A549 (cell line): Measurements from ENCODE around the gene SH3RF3. TPM values are rescaled to one million over a fixed set of nuclear protein-coding genes. Genes with fewer than 3 reads are reported as not detected.

Experiments used
- ATAC-seq, 2 experiments: fragments of 200-7000 bp in 1 of 2; fragments of >200 bp in 1 of 2; cut with Nextera tagmentation in 1 of 2; cut with Tn5 transposase in 1 of 2; 3 replicates each; pipeline versions ENCODE4 v1.8.0 to v1.9.1; 2018 to 2020; ENCODE audit warnings: mild to moderate bottlenecking in 1 of 2, moderate library complexity in 1 of 2
- CTCF ChIA-PET: fragments of 300-600 bp; sonication (Branson Sonifier 250); formaldehyde crosslinking; extraction: SDS; loops from one replicate; lab custom pipeline; 2021; ENCODE audit warnings: antibody characterized with exemption, inconsistent platforms; lab: Yijun Ruan, JAX
- POLR2A ChIA-PET: fragments of 350-600 bp; formaldehyde crosslinking; extraction: SDS; loops from one replicate; lab custom pipeline; 2021; ENCODE audit warnings: antibody characterized with exemption, inconsistent platforms; lab: Yijun Ruan, JAX
- DNase-seq, 2 experiments: peaks; one replicate each; pipeline versions ENCODE4 v3.0.0 to v3.0.0-alpha.2; 2011 to 2016; ENCODE audit warnings: low read depth in 1 of 2, low spot score in 1 of 2
- FAIRE-seq: peaks from 2 replicates; lab custom pipeline; 2011; peaks lifted over from hg19 to GRCh38; lab: Jason Lieb, UNC
- H3K27ac ChIP-seq, 2 experiments: fragments of >200 bp; sonication (Bioruptor Twin); formaldehyde crosslinking; 3 replicates each; pipeline ENCODE4 v1.5.1; 2016 to 2017
- H3K4me1 ChIP-seq: fragments of >200 bp; sonication (Bioruptor Twin); formaldehyde crosslinking; 3 replicates; pipeline ENCODE4 v1.6.1; 2016
- H3K4me2 ChIP-seq: fragments of >200 bp; sonication (Bioruptor Twin); formaldehyde crosslinking; 3 replicates; pipeline ENCODE4 v1.6.1; 2016
- H3K4me3 ChIP-seq: fragments of >200 bp; sonication (Bioruptor Twin); formaldehyde crosslinking; 3 replicates; pipeline ENCODE4 v1.5.1; 2016
- H3K9me3 ChIP-seq: fragments of >200 bp; sonication (Bioruptor Twin); formaldehyde crosslinking; 3 replicates; pipeline ENCODE4 v1.6.1; 2016
- E2F6 ChIP-seq: IDR thresholded peaks from 2 replicates; pipeline ENCODE4 v1.6.1; 2012; ENCODE audit warnings: low read depth, borderline replicate concordance
- EHMT2 ChIP-seq: fragments of 200-600 bp; sonication (generic); IDR thresholded peaks from 2 replicates; pipeline ENCODE4 v1.6.1; 2016; ENCODE audit warnings: antibody characterized with exemption, low read depth, mild to moderate bottlenecking, moderate library complexity
- EP300 ChIP-seq, 2 experiments: fragments of >200 bp; sonication (Bioruptor Twin); formaldehyde crosslinking; IDR thresholded peaks; 2 replicates in 1 of 2; 3 replicates in 1 of 2; pipeline ENCODE4 v1.6.1; 2016 to 2017
- ESRRA ChIP-seq: fragments of 150-350 bp; IDR thresholded peaks from 2 replicates; pipeline ENCODE4 v1.6.1; 2014; ENCODE audit warnings: mild to moderate bottlenecking, low read length, borderline replicate concordance
- FOXS1 ChIP-seq: fragments of 250-450 bp; sonication (Bioruptor Pico); IDR thresholded peaks from 2 replicates; pipeline ENCODE4 v1.5.0; 2020; ENCODE audit warnings: mild to moderate bottlenecking, moderate library complexity
- HDAC2 ChIP-seq: fragments of 200-600 bp; sonication (generic); IDR thresholded peaks from 2 replicates; pipeline ENCODE4 v1.6.1; 2016
- HES2 ChIP-seq: fragments of >200 bp; sonication (Bioruptor Twin); formaldehyde crosslinking; IDR thresholded peaks from 2 replicates; pipeline ENCODE4 v1.6.1; 2016
- HOXA7 ChIP-seq: fragments of 250-450 bp; sonication (Bioruptor Pico); IDR thresholded peaks from 2 replicates; pipeline ENCODE4 v1.5.0; 2020; ENCODE audit warnings: mild to moderate bottlenecking, moderate library complexity
- JUNB ChIP-seq: fragments of >200 bp; sonication (Bioruptor Twin); formaldehyde crosslinking; IDR thresholded peaks from 2 replicates; pipeline ENCODE4 v1.6.1; 2016
- KDM5A ChIP-seq: fragments of 200-600 bp; sonication (generic); IDR thresholded peaks from 2 replicates; pipeline ENCODE4 v1.6.1; 2016; ENCODE audit warnings: antibody characterized with exemption, mild to moderate bottlenecking
- MAX ChIP-seq: IDR thresholded peaks from 2 replicates; pipeline ENCODE4 v1.6.1; 2012
- MYC ChIP-seq: IDR thresholded peaks from 2 replicates; pipeline ENCODE4 v1.6.1; 2012; ENCODE audit warnings: mild to moderate bottlenecking, inconsistent platforms, low read length, improper control_type of control experiment, borderline replicate concordance
- NPAS2 ChIP-seq: fragments of 250-450 bp; sonication (Bioruptor Pico); IDR thresholded peaks from 2 replicates; pipeline ENCODE4 v1.8.0; 2022; ENCODE audit warnings: mild to moderate bottlenecking, moderate library complexity, borderline replicate concordance
- NR3C1 ChIP-seq: fragments of >200 bp; sonication (Bioruptor Twin); formaldehyde crosslinking; IDR thresholded peaks from 3 replicates; pipeline ENCODE4 v1.6.1; 2017
- POLR2A ChIP-seq: IDR thresholded peaks from 2 replicates; pipeline ENCODE4 v1.6.1; 2012; ENCODE audit warnings: mild to moderate bottlenecking, low read length
- RAD21 ChIP-seq, 2 experiments: fragments of >200 bp in 1 of 2; sonication (Bioruptor Twin) in 1 of 2; formaldehyde crosslinking in 1 of 2; IDR thresholded peaks in 1 of 2; conservative IDR thresholded peaks in 1 of 2; 2 replicates in 1 of 2; 3 replicates in 1 of 2; pipeline ENCODE4 v1.6.1; 2012 to 2018; ENCODE audit warnings: inconsistent platforms in 1 of 2
- SMC3 ChIP-seq: fragments of >200 bp; sonication (Bioruptor Twin); formaldehyde crosslinking; IDR thresholded peaks from 3 replicates; pipeline ENCODE4 v1.6.1; 2018; ENCODE audit warnings: inconsistent platforms
- WGBS: methylation state at CpG from one replicate; pipeline ENCODE4 v1.1.6; 2017; ENCODE audit errors: missing lambda C conversion rate; 5-methylcytosine and 5-hydroxymethylcytosine counted together
- polyA plus RNA-seq, 4 experiments: library from polyadenylated mRNA; depleted of rRNA in 3 of 4; stranded (reverse); fragments of >200 nt; fragmentation: RNase III in 1 of 4; extraction: RNeasy Plus Mini Kit Qiagen cat#74134 plus additional on column Dnase treatment in 1 of 4; gene quantifications; 2 replicates in 3 of 4; 3 replicates in 1 of 4; pipeline ENCODE4 v1.2.3, GENCODE V29; 2011 to 2017
- small RNA-seq, 6 experiments: library from RNA; depleted of rRNA; stranded (forward); fragments of <200 nt; gene quantifications; one replicate each; pipeline ENCODE3, GENCODE V24; 2012
- TF ChIP-seq, protein P1 (sequence below): fragments of 450-650 bp; IDR thresholded peaks from 2 replicates; pipeline ENCODE4 v1.6.1; 2014; ENCODE audit warnings: antibody characterized with exemption
- TF ChIP-seq, protein P2 (sequence below): fragments of >200 bp; sonication (Bioruptor Twin); formaldehyde crosslinking; IDR thresholded peaks from 3 replicates; pipeline ENCODE4 v1.5.1; 2016

The SH3RF3 gene
- polyA plus RNA-seq, 2 of the 4 experiments (the other 2 are of a cell fraction): 0.04 to 0.21 TPM

DNA sequence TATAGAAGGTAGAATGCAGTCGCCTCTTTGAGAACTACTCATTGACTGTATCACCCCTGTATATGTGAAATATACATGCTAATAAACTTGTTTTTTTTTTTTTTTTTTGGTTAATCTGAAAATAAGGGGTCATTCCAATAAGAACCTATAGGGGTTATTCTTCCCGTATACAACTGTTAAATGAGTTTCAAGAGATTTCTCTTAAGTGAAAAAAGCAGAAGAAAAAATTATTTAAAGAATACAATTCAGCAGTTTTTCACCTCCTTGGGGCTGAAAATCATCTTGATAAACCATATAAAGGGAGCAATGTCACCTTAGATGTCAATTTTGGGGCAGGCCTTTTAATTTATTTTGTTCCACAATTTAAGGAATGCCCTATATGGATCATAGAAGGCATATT lies 418.3 kb downstream of the SH3RF3 start (continued):
- TF ChIP-seq, protein P1, sequence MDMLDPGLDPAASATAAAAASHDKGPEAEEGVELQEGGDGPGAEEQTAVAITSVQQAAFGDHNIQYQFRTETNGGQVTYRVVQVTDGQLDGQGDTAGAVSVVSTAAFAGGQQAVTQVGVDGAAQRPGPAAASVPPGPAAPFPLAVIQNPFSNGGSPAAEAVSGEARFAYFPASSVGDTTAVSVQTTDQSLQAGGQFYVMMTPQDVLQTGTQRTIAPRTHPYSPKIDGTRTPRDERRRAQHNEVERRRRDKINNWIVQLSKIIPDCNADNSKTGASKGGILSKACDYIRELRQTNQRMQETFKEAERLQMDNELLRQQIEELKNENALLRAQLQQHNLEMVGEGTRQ: no peak
- no peak for TF ChIP-seq RAD21 (conservative IDR thresholded peaks at IDR 0.05 in 1 of 2, IDR thresholded peaks at IDR 0.05 in 1 of 2)
- no peak for TF ChIP-seq KDM5A
- TF ChIP-seq MYC: no peak
- no peak for TF ChIP-seq MAX
- TF ChIP-seq HES2: no peak
- no peak for TF ChIP-seq ESRRA
- no peak for TF ChIP-seq SMC3

DNA sequence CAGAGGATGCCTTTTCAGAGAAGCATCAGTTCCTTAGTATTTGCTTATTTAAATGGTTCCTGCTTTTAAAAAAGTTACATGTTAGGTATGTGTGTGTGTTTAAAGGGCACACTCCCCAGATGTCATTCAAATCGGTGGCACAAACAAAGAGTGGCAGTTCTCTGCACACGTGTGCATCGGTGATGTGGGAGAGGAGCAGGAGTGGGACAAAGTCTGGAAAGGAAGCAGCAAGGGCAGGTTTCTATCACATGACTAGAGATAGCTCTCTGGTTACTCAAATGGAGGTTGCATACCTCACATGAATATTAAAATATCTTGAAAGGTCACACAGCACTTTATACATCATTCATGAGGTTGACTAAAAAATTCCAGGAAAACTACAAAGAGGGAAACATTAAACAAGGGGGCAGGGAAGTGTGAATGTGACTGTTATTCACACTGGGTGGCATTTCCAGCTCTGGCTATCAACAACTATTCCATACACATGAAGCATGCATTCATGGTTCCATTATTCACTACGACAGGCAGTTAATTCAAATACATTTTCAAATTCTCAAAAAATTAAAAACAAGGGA lies 420.1 kb downstream of the SH3RF3 start:
- Histone ChIP-seq H3K4me1 (peaks cover 4% of the 10 kb centered on the region; the same call in 2 of the 3 replicates), H3K4me3 (no peak overlapping the region), H3K27ac (peak overlapping the region in 1 of 2 experiments; percentile 24; a peak in 1 of 6 replicates), H3K9me3 (no peaks in the 10 kb centered on the region), H3K4me2 (no peak overlapping the region)
- TF ChIP-seq, protein P1: no peak
- no peak for TF ChIP-seq E2F6
- TF ChIP-seq KDM5A: no peak
- no peak for TF ChIP-seq NR3C1
- no peak for TF ChIP-seq POLR2A
- no peak for TF ChIP-seq HDAC2
- TF ChIP-seq, protein P2, sequence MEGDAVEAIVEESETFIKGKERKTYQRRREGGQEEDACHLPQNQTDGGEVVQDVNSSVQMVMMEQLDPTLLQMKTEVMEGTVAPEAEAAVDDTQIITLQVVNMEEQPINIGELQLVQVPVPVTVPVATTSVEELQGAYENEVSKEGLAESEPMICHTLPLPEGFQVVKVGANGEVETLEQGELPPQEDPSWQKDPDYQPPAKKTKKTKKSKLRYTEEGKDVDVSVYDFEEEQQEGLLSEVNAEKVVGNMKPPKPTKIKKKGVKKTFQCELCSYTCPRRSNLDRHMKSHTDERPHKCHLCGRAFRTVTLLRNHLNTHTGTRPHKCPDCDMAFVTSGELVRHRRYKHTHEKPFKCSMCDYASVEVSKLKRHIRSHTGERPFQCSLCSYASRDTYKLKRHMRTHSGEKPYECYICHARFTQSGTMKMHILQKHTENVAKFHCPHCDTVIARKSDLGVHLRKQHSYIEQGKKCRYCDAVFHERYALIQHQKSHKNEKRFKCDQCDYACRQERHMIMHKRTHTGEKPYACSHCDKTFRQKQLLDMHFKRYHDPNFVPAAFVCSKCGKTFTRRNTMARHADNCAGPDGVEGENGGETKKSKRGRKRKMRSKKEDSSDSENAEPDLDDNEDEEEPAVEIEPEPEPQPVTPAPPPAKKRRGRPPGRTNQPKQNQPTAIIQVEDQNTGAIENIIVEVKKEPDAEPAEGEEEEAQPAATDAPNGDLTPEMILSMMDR: no peak
- TF ChIP-seq NPAS2 (CRISPR knock-in tag): no peak
- no peak for TF ChIP-seq FOXS1 (CRISPR knock-in tag)
- TF ChIP-seq JUNB: no peak
- no peak for TF ChIP-seq EHMT2
- no peak for TF ChIP-seq SMC3
- no peak for TF ChIP-seq EP300 (IDR thresholded peaks at IDR 0.05)
- TF ChIP-seq HOXA7 (CRISPR knock-in tag): no peak
- FAIRE-seq (no peak), DNase-seq (no peak), ATAC-seq (no peak)
- WGBS: 87% methylated on average over 4 of the region's 4 CpGs
- ChIA-PET POLR2A (no interaction called here), CTCF (interaction anchor here (0.7 to 7.9 kb wide), 5 partner anchors 9 to 187 kb away, joined by 3 to 101 read pairs (median 4); no protein-coding TSS in a partner anchor)

Small RNA genes within 50 kb of the gene (small RNA-seq; reads per million reads assigned to genes)
- gene MIR4265 (0 reads per million in 6 experiments), gene MIR4266 (0 reads per million in 6 experiments), gene RF00017 (0 reads per million in 6 experiments), gene SNRPGP9 (0 reads per million in 6 experiments)

Other genes starting within 250 kb of the SH3RF3 start
- 0.26 and 0.32 TPM in 2 replicates for gene EDAR, start 140.0 kb upstream of the SH3RF3 start, polyA plus RNA-seq (2011; rRNA removed)
- 0.03 to 0.05 TPM (median 0.04 TPM) in 3 replicates for gene EDAR, start 140.0 kb upstream of the SH3RF3 start, polyA plus RNA-seq (2017; fragmentation: RNase III; extraction: RNeasy Plus Mini Kit Qiagen cat#74134 plus additional on column Dnase treatment)